ENCODE data around the gene IFT172.

- no peak for TF ChIP-seq CTCF (conservative IDR thresholded peaks at IDR 0.05 in 1 of 2, IDR thresholded peaks at IDR 0.05 in 1 of 2; ENCODE audit: low read depth in 1 of 2, low read length in 2 of 2)
- no peak for TF ChIP-seq EZH2 (IDR thresholded peaks at IDR 0.05; ENCODE audit: low read length, missing control alignments)
These were observed 7.7 kb upstream of the IFT172 start for GRCh38 chr2:27497288-27497627.
